Measurements from ENCODE around the gene CCDC9. TPM values are rescaled to one million over a fixed set of nuclear protein-coding genes. Genes with fewer than 3 reads are reported as not detected.

The CCDC9 gene
- total RNA-seq, 4 donors from 2014 or later: 6.6 to 16.8 (median 10.5) TPM

- no peaks in the 10 kb centered on the region for H3K27me3 ChIP-seq
- TF ChIP-seq, protein P1, sequence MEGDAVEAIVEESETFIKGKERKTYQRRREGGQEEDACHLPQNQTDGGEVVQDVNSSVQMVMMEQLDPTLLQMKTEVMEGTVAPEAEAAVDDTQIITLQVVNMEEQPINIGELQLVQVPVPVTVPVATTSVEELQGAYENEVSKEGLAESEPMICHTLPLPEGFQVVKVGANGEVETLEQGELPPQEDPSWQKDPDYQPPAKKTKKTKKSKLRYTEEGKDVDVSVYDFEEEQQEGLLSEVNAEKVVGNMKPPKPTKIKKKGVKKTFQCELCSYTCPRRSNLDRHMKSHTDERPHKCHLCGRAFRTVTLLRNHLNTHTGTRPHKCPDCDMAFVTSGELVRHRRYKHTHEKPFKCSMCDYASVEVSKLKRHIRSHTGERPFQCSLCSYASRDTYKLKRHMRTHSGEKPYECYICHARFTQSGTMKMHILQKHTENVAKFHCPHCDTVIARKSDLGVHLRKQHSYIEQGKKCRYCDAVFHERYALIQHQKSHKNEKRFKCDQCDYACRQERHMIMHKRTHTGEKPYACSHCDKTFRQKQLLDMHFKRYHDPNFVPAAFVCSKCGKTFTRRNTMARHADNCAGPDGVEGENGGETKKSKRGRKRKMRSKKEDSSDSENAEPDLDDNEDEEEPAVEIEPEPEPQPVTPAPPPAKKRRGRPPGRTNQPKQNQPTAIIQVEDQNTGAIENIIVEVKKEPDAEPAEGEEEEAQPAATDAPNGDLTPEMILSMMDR (IDR thresholded peaks at IDR 0.05): no peak
- no peak for TF ChIP-seq POLR2A (IDR thresholded peaks at IDR 0.05)
- peaks cover 3 to 36% (median 15%) of the 10 kb centered on the region in 3 donors for H3K4me1 ChIP-seq
- 82% methylated on average over 2 of the region's 10 CpGs; no CpG with 5 or more reads in 1 of the 2 donors for WGBS, 2 donors
- H3K9me3 ChIP-seq: no peaks in the 10 kb centered on the region
- intact Hi-C loops (cut with DNase I): no loop called here
- peaks cover 12 to 65% (median 34%) of the 10 kb centered on the region in 3 donors for H3K36me3 ChIP-seq
- no peak overlapping the region for H3K4me3 ChIP-seq
- no peak for DNase-seq
- no peak overlapping the region for H3K27ac ChIP-seq
Measured at GRCh38 chr19:47270408-47270807, 14.1 kb downstream of the CCDC9 start.

- Histone ChIP-seq H3K27ac (peak overlapping the region in 3 of 4 donors; percentile 99 to 100 (median 99)), H3K27me3 (no peaks in the 10 kb centered on the region), H3K4me1 (peaks cover 11 to 50% (median 21%) of the 10 kb centered on the region in 3 donors), H3K36me3 (peaks cover 11 to 50% (median 26%) of the 10 kb centered on the region in 3 donors), H3K4me3 (no peak overlapping the region), H3K9me3 (no peaks in the 10 kb centered on the region)
- DNase-seq: no peak
- TF ChIP-seq POLR2A (IDR thresholded peaks at IDR 0.05): no peak
- TF ChIP-seq, protein P1 (IDR thresholded peaks at IDR 0.05): no peak
- WGBS, 2 donors: 46 to 67% methylated on average over 2 of the region's 6 CpGs
- intact Hi-C loops (cut with DNase I): no loop called here
Measured at GRCh38 chr19:47271949-47272348, 15.6 kb downstream of the CCDC9 start.

DNA sequence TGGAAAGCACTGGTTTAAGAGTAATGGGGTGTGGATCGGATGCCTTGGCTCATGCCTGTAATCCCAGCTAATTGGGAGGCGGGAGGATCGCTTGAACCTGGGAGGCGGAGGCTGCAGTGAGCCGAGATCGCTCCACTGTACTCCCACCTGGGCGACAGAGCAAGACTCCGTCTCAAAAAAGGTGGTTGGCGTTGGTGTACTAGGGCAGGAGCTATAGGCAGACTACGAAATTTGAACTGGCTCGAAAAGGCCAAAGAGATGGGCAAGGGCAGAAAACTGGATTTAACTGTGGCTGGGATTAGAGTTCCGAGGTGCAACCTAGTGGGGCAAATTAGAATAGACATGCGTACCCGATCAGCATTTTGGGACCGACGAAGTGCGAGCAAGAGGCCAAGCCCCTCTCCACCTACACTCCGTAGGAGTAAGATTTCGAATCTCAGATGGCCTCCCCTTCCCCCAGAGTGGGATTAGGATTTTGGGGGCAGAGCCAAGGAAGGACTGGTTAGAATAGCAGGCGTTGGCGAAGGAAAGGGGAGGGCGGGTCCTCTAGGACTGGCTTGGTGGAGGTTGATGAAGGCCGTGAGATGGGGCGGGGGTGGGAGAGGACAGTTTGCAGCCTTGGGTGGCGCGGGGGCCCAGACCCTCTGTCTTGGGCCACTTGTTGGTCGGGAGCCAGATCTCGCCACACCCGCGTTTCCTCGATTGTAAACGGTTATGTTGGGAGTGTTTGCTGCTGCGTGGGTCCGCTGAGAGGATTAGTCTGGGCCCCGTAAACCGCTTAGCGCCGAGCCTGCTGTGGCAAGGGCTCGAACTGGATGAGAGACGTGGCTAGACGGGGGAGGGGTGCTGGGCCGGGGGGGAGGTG is 16.4 kb downstream of the CCDC9 start:
- intact Hi-C loops (cut with DNase I): no loop called here
- no peaks in the 10 kb centered on the region for H3K27me3 ChIP-seq
- no peaks in the 10 kb centered on the region for H3K9me3 ChIP-seq
- TF ChIP-seq, protein P1 (IDR thresholded peaks at IDR 0.05): no peak
- TF ChIP-seq POLR2A (IDR thresholded peaks at IDR 0.05): no peak
- WGBS, 2 donors: 36 to 55% methylated on average over 19 to 27 of the region's 42 CpGs
- H3K36me3 ChIP-seq: peaks cover 11 to 43% (median 19%) of the 10 kb centered on the region in 3 donors
- H3K27ac ChIP-seq: peak overlapping the region; percentile 99 to 100 (median 99)
- H3K4me3 ChIP-seq: peak overlapping the region; percentile 55 to 85 (median 78)
- no peak for DNase-seq
- peaks cover 11 to 48% (median 21%) of the 10 kb centered on the region in 3 donors for H3K4me1 ChIP-seq

GRCh38 chr19:47273313-47274070 is 17.2 kb downstream of the CCDC9 start:
- Histone ChIP-seq H3K4me1 (peaks cover 11 to 54% (median 21%) of the 10 kb centered on the region in 3 donors), H3K27me3 (no peaks in the 10 kb centered on the region), H3K36me3 (peaks cover 11 to 35% (median 19%) of the 10 kb centered on the region in 3 donors), H3K9me3 (no peaks in the 10 kb centered on the region), H3K4me3 (peak overlapping the region; percentile 55 to 85 (median 78)), H3K27ac (peak overlapping the region; percentile 99 to 100 (median 99))
- DNase-seq: peak; percentile 50
- 0 to 2% methylated on average over 6 to 10 of the region's 54 CpGs for WGBS, 2 donors
- TF ChIP-seq, protein P1 (IDR thresholded peaks at IDR 0.05): no peak
- TF ChIP-seq POLR2A (IDR thresholded peaks at IDR 0.05): peak in 3 of 4 donors; percentile 58 to 88 (median 82)
- intact Hi-C loops (cut with DNase I): no loop called here

Data from esophagus squamous epithelium (tissue), 5 donors.